ENCODE data around the gene PRKAG2.
"Not testable (repeated sequence)": the region's sequence is repeated elsewhere in the genome, so short reads cannot be mapped to it uniquely, and the experiment has no call there.

PRKAG2 gene

DNA sequence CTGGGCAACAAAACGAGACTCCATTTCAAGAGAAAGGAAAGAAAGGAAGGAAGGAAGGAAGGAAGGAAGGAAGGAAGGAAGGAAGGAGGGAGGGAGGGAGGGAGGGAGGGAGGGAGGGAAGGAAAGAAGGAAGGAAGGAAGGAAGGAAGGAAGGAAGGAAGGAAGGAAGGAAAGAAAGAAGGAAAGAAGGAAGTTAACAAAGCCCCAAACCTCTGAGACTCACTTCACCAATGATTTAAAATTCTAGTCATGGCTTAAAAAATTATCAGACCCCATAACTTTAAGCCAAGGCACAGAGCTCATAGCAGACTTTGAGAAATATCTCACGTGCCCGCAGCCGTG lies 94.7 kb downstream of the PRKAG2 start:
- DNase-seq: not testable (repeated sequence)

DNA sequence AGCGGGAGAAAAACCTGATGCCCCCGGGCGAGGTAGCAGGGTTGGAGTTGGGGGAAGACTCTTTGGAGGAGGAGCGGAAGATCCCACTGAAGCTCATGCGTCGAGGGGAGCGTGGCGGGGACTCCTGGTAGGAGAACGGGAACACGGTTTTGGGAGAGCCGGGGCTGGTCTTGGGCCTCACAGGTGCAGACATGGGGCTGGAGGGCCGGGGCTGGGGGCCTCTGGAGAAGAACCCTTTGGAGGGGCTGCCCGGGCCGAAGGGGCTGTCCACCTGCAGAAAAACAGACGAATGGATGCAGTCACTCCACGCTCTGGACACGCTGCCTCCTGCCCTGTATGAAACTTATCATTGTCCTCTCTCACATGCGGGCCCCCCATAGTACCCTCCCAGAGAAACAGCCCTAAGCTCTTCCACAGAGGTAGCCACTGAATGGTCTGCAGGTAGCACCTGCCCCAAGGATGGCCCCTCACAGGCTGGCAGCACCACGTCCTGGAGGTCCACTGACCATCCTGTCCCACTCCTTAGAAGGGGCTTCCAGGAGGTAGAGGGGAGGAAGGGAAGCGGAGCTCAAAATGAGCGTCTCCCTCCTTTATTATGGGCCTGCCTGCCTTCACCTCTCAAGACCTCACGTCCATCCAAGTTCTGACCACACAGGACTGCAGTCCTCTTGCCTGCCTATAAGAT lies 95.6 kb downstream of the PRKAG2 start:
- DNase-seq: no peak

DNA sequence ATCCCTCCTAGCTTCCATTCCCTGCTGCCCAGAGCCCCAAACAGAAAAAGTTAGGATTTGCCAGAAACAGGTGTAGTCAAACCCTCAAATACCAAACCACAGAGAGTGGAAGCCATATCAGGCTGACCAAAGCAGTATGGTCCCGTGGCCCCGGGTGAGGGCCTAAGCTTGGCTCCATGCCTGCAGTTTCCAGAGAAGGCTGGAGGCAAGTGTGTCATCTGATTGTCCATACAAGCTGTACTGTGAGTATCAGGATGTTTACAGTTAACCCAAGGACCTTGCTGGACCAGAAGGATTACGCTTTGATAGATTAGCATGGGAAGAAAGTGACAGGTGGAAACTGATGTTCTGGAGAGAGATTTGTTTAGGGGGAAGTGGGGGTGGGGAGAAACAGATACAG lies 96.3 kb downstream of the PRKAG2 start:
- DNase-seq: no peak

DNA sequence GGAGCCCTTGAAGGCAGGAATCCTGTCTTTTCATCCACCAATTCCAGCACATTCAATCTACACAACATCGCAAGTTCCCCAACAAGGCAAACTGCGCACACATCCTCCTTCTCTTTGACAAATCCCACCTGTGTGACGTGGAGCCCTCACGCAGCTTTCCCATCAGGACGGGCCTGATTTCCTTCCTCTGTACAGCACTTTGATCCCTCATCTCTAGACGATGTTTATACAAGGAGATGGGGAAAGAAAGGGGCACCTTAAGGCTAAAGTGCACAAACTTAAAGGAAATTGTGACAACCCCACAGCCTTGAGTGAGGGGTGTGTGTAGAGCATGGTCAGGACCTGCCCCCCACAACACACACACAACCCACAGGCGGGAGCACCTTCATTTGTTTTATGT lies 97.2 kb downstream of the PRKAG2 start:
- DNase-seq: no peak

DNA sequence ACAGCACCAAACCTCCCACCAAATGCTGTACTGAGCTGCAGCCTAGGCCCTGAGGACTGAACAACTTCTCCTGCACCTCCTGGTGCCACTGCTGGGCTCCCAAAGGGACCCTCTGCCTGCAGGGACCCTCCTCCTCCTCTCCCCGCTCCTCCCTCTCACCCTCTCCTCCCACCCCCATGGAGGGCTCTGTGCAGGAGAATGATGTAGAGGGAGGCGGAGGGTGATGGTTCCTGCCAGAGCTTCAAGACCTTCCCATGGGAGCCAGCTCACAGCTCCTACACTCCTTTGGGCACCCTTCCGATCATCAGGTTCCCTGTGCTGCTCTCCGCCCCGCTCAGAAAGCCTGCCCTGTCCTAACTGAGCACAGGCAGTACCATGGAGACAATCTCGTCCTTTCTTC lies 97.7 kb downstream of the PRKAG2 start:
- DNase-seq: no peak

DNA sequence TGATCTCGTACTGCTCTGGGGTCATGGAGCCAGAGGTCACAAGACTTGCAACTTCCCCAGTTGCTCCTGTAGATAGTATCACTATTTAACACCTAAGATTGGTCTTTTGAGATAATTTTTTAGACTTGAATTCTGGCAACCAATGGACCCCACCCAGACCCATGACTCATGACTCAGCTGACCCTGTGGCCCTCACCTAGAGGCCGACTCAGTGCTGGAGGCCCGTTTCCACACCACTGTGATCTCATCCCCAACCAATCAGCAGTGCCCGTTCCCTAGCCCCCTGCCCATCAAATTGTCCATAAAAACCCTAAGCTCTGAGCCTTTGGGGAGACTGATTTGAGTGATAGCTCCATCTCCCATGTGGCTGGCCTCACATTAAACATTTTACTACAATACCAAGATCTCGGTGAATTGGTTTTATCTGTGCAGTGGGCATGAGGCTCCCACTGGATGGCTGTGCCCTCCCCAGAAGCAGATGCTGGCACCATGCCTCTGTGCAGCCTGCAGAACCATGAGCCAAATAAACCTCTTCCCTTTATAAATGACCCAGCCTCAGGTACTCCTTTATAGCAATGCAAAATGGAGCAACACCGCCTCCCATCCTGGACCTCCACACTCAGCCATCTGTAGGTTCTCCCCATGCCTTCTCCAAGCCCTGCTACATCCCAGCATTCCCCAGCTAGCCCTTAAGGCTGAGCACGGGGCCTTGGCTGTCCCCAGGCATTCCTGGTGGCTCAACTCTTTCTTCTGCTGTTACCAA lies 98.8 kb downstream of the PRKAG2 start:
- no peak for DNase-seq

DNA sequence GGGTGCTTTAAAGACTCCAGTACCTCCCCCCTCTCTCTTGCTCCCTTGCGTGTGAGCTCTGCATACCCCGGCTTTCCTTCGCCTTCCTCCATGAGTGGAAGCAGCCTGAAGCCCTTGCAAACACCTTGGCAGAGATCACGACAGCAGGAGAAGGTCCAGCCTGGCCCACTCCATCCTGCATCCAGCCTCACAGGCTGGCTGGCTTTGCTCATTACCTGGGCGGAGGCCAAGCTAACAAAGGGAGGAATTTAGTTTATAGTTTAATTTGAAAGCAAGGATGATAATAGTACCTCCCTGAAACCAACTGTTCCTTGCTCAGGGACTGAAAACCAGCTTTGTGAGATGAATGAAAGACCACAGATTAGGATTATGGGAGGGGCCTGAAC lies 99.4 kb downstream of the PRKAG2 start:
- no peak for DNase-seq

DNA sequence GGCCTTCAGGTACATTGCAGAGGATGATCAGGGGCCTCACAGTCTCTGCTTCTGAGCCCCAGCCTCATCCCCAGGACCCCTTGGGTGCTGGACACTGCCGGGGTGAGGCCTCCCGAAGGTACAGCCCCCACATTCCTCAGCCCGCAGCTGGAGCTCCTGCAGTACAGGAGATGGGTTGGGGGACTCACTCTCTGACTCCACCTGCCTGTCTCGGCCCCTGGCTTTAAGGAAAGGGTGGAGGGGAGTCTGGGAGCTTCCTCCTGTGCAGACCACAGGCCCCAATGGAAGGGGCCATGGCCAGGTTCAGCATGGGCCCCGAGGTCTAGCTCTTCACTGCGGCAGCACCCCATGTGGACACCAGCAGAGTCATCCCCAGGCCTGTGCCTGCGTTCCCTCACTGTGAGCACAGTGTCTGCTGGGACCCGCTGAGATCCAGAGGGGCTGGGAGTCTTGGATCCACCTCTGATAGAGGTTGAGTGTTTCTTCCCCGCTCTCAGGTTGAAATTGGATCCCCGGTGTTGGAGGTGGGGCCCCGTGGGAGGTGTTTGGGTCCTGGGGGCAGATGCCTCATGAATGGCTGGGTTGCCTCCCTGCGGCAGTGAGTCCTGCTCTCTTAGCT lies 99.9 kb downstream of the PRKAG2 start:
- DNase-seq: no peak

DNA sequence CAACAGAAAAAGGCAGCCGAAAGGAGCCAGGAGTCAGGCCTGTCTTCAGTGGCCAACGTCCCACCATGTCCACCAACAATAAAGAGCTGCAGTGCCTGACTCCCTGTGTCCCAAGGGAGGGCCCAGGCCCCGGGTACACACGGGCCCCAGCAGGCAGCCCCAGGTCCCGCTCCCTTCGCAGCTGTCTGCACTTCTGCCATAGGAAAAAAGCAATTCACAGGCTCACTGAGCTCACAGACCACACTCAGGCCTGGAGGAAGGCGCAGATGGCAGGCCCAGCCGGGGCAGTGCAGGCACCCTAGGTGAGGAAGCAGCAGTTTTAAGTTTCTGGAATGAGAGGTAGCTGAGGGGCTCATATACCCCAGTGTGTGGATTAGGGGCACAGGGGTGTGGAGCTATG lies 100.5 kb downstream of the PRKAG2 start:
- no peak for DNase-seq

- no peak for DNase-seq
Observed at GRCh38 chr7:151775547-151776443, 101.1 kb downstream of the PRKAG2 start.

GRCh38 chr7:151774951-151775350 lies 102.0 kb downstream of the PRKAG2 start:
- DNase-seq: no peak

- no peak for DNase-seq
Observed at GRCh38 chr7:151773797-151774196, 103.1 kb downstream of the PRKAG2 start.

DNA sequence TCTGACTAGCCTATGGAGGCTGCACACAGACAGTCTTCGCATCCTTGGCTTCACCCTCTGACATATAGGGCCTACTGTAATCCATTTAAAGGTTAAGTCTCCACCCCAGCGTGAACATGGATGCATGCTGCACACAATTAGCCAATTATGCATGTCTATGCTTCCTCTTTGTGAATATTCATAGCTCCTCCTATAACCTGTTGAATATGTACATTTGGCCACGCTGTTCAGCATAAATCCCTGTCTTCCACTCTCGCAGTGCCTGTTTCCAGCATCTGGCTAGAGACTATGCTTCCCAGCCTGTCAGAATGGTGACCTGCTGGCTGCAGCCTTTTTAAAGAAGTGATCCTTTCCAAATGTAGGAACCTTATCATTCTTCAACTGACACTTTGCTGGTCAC lies 106.7 kb downstream of the PRKAG2 start:
- no peak for DNase-seq

GRCh38 chr7:151769188-151769821 lies 107.6 kb downstream of the PRKAG2 start:
- DNase-seq: peak; percentile 25

GRCh38 chr7:151768805-151769187 lies 108.1 kb downstream of the PRKAG2 start:
- DNase-seq: no peak

- DNase-seq: no peak
Observed at GRCh38 chr7:151767557-151767956, 109.4 kb downstream of the PRKAG2 start.

DNA sequence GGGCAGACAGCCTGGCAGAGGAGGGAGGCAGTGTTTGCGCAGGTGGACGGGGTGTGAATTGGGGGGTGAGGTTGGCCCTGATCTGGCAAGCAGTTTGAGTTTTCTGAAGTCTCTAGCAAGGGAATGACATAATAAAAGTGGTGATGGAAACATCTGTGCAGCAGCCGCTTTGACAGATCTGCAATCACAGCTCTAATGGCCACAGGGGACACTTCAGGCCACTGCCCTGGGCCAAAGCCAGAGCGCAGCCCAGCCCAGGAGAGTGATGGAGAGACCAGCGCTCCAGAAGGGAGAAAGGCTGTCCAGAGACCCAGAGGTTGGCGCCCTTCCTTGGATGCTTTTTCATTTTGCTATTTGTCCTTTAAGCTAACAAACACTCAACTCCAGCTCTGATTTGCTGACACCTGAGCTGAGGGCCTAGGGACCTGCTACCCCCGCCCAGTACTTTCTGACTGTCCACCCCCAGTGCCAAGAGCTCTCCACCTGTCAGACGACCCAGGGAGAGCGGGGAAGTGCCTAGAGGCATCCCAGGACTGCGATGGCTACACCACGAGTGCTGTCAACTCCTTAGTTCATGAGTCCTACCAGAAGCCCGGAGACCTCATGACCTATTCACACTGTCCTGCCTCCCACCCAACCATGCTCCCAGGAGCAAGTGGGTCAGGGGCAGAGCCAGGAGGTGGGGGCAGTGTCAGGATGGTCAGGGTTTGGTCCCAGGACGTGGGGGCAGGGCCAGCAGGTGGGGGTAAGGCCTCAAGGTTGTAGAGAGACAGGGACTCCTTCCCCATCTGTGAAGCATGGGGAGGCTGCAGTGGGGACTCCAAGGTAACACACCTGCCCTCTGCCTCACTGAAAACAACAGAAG lies 112.6 kb downstream of the PRKAG2 start:
- no peak for DNase-seq

DNA sequence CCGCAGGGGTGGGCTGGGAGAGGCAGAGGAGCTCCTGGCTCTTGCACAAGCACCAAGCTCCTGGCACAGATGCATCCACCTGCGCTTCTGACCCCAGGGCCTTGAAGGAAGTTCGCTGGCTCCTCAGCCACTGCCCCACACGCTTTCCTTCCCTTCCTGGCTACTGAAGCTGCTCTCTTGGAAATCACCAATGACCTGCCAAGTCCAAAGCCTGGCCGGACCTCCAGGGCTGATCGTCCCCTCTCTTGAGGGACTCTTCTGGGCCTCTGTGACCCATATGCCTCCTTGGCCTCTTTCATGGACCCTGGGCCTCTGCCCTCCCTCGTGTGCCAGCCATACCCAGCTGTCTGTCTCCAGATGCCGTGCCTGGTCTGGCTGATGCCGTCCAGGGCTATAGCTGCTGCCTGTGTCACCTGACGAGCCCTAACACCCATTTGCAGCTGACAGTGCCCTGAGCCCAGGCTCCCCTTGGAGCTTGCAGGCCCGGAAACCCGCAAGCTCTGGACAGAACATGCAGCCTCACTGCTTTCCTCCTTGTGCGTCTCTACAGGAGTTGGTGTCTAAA lies 113.4 kb downstream of the PRKAG2 start:
- no peak for DNase-seq

DNA sequence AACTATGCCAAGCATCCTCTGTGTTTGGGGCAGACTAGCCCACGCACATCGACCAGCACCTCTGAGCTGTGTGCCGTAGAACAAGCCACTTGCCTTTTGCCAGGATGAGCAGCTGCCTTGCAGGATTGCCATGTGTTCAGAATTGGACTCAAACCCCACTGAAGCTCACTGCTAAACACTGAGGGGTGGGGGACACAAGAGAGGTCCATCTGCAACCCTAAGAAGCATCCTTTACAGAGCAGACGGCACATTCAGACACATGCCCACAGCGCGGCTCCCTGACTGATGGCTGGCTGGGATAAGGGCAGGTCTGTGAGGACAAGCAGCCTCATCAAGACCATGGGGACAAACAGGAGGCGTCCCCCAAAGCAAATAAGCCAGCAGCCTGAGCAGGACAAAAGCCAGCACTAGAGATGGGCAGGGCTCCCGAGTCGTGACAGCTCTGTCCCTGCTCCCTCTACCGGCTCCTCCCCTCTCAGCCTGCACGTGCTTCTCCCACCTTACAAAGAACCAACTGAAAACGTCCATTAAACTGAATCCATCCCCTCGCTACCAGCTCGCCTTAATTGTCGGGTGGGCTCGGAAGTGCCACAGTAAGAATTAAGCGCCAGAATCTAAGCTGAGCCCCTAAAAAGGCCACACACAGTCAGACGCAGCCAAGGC lies 114.2 kb downstream of the PRKAG2 start:
- DNase-seq: no peak

DNA sequence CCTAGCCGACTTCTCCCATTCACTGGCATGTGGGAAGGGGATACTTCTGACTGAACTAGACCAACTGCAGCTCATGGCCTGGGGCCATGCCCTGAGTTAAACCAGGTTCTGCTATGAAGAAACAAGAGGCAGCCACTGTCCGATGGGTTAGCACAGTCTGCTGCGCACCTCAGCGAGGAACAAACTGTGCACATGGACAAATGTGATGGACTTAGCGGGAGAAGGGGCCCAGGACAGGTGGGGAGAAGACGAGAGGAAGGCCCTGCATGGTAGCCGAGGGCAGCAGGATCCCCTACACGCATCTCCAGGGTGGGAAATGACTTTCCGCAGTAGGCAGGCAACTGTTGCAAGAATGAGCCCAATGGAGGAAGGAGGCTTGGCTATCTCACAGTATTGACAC lies 115.0 kb downstream of the PRKAG2 start:
- DNase-seq: no peak

DNA sequence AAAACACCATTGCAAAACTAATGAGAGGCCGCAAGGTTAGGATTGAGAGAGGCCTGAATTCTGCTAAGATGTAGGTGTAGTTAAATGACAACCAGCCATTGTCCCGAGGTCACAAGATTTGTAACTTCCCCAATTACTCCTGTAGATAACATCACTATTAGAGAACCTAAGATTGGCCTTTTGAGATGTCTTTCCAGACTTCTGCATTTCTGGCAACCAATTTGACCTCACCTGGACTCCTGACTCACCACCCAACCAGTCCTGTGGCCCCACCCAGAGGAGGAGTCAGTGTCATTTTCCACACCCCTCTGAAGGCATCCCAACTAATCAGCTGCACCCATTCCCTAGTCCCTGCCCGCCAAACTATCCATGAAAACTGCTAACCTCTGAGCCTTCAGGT lies 115.7 kb downstream of the PRKAG2 start:
- DNase-seq: no peak
